ENCODE data around the gene CSK. TPM values are rescaled to one million over a fixed set of nuclear protein-coding genes. Genes with fewer than 3 reads are reported as not detected.

The CSK gene
- polyA plus RNA-seq, 6 donors from 2014 or later = 176 to 273 (median 216) TPM

DNA sequence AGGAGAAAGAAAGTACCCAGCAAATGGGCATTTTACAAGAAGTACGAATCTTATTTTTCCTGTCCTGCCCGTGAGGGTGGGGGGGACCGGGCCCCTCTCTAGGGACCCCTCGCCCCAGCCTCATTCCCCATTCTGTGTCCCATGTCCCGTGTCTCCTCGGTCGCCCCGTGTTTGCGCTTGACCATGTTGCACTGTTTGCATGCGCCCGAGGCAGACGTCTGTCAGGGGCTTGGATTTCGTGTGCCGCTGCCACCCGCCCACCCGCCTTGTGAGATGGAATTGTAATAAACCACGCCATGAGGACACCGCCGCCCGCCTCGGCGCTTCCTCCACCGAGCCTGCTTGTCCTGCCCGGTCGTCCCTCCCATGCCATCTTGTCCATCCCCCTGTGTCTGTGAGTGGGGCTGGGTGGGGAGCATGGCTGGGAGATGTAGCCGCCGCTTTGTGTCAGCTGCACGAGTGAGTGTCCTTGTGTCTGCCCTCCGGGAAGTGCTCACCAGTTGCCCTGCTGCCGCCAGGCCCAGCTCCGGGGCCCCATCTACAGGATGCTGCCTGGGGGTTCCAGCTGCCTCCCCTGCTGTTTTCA is 21.1 kb downstream of the CSK start:
- H3K27ac Mint-ChIP-seq = peak overlapping the region in 1 of 6 donors; percentile 72

DNA sequence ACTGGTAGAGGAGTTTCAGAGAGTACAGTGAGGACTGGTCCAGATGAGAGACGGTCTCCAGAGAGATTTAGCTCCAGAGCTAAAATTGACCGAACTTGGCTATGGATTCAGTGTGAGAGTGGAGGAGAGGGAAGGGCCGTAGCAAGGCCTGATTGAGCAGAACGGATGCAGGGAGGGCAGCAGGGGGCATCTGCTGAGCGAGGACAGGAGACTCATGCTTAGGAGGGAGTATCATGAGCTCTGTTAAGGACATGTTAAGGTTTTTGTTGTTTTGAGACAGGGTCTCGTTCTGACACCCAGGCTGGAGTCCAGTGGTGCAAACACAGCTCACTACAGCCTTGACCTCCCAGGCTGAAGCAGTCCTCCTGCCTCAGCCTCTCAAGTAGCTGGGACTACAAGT is 23.1 kb downstream of the CSK start:
- Mint-ChIP-seq H3K4me1 (peaks cover 24 to 48% (median 46%) of the 10 kb centered on the region in 3 donors), H3K27ac (peak overlapping the region in 5 of 6 donors; percentile 27 to 86 (median 77)), H3K4me3 (peak overlapping the region in 2 of 8 donors; percentile 4 to 37)

More for the DNA sequence above, 21.1 kb downstream of the CSK start:
- DNase-seq (no peak), ATAC-seq (ENCODE audit: low read depth in 2 of 2) (no peak)
- H3K4me3 Mint-ChIP-seq = no peak overlapping the region
- H3K4me1 Mint-ChIP-seq = peaks cover 29 to 50% (median 49%) of the 10 kb centered on the region in 3 donors
- H3K36me3 Mint-ChIP-seq = peaks cover 5 to 15% of the 10 kb centered on the region in 2 donors
- no peaks in the 10 kb centered on the region for H3K27me3 Mint-ChIP-seq
- no peaks in the 10 kb centered on the region for H3K9me3 Mint-ChIP-seq

DNA sequence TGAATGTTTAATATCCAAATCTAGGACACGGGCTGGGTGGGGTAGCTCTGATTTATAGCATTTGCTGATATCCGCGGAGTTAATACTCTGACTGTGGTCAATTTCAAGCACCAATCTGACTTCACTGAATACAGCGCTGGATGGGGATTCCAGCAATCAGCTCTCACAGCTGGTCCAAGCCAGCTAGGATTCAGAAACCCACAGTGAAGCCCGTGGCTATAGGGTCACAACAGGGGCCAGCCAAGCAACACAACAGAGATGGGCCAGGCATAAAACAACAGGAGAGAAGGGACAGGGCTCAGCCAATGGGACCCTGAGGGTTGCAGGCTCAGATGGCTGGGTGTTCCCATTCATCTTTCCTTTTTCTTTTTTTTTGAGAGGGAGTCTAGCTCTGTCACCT is 25.4 kb downstream of the CSK start:
- no peak overlapping the region for H3K4me3 Mint-ChIP-seq
- H3K9me3 Mint-ChIP-seq = no peaks in the 10 kb centered on the region
- H3K27ac Mint-ChIP-seq = peak overlapping the region; percentile 59 to 96 (median 87)
- peaks cover 18 to 44% (median 36%) of the 10 kb centered on the region in 3 donors for H3K4me1 Mint-ChIP-seq
- ATAC-seq (ENCODE audit: low read depth in 2 of 2) (no peak), DNase-seq (no peak)
- H3K27me3 Mint-ChIP-seq = no peaks in the 10 kb centered on the region
- H3K36me3 Mint-ChIP-seq = peaks cover 5 to 7% of the 10 kb centered on the region in 2 donors

More for the DNA sequence above, 23.1 kb downstream of the CSK start:
- ATAC-seq (ENCODE audit: low read depth in 2 of 2) (no peak), DNase-seq (no peak)
- Mint-ChIP-seq H3K36me3 (peaks cover 5 to 15% of the 10 kb centered on the region in 2 donors), H3K9me3 (no peaks in the 10 kb centered on the region), H3K27me3 (no peaks in the 10 kb centered on the region)

DNA sequence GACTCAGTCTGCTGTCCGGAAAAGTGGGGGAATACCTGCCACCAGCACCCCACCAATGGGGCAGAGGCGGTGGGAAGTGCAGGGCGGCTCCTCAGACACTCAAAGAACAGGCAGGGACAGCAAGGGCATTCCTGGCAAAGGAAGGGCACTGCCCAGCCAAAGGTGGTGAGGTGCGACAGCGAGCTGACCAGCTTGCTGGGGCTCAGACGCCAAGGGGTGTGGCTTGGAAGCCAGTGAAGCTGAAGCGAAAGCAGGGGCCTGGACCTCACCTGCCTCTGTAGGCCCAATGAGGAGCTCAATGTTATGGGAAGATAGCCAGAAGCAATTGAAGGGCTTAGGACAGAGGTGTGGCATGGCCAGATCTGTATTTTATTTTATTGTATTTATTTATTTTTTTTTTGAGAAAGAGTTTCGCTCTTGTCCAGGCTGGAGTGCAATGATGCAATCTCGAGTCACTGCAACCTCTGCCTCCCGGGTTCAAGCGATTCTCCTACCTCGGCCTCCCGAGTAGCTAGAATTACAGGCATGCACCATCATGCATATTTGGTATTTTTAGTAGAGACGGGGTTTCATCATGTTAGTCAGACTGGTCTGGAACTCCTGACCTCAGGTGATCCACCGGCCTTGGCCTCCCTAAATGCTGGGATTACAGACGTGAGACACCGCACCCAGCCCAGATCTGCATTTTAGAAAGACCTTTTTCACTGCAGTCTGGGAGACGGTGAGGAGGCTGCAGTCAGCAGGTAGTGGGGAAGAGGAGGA is 26.4 kb downstream of the CSK start:
- no peak for ATAC-seq (ENCODE audit: low read depth in 2 of 2)
- Mint-ChIP-seq H3K9me3 (no peaks in the 10 kb centered on the region), H3K4me3 (peak overlapping the region in 2 of 8 donors; percentile 53 to 77), H3K4me1 (peaks cover 21 to 44% (median 39%) of the 10 kb centered on the region in 3 donors), H3K27ac (peak overlapping the region in 5 of 6 donors; percentile 9 to 97 (median 88)), H3K27me3 (no peaks in the 10 kb centered on the region), H3K36me3 (peaks cover 5 to 7% of the 10 kb centered on the region in 2 donors)
- no peak for DNase-seq

DNA sequence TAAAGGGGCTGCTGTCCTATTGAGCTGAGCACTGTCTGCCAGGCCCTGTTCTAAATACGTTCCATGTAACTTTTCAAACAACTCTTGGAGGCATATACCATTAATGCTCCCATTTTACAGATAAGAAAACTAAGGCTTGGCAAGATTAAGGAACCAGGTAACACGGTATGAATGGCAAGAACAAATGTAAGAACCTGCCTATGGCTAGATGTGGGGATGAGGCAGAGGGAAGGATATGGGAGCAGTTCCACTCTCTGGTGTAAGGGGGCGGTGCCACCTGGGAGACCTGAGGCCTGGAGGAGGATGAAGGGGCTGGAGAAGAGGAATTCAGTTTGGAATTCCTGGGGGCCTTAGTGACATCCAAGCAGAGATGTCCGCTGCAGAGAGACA is 27.0 kb downstream of the CSK start:
- H3K4me3 Mint-ChIP-seq = peak overlapping the region in 1 of 8 donors; percentile 77
- peaks cover 23 to 47% (median 43%) of the 10 kb centered on the region in 3 donors for H3K4me1 Mint-ChIP-seq
- ATAC-seq (ENCODE audit: low read depth in 2 of 2) = no peak
- no peaks in the 10 kb centered on the region for H3K27me3 Mint-ChIP-seq
- H3K36me3 Mint-ChIP-seq = peaks cover 5% of the 10 kb centered on the region in 2 donors
- H3K9me3 Mint-ChIP-seq = no peaks in the 10 kb centered on the region
- peak overlapping the region; percentile 9 to 93 (median 86) for H3K27ac Mint-ChIP-seq
- no peak for DNase-seq

DNA sequence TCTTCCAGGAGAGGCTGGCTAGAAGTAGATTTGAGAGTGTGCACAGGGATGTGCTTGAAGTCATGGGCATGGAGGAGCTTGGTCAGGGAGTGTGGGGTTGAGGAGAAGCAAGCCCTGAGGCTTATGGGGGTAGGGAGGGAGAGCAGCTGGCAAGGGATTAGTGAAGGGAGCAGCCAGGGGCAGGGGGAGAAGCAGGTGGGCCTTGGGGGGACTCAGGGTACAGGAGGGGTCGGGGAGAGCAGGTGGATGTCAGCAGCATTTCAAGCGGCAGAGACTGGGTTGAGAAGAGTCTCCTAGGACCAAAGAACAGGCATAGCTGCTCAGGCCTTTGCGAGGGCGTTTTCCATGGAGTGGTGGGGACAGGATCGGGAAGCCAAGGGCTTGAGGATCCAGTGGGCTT is 27.4 kb downstream of the CSK start:
- H3K36me3 Mint-ChIP-seq = peaks cover under 1 to 1% of the 10 kb centered on the region in 2 donors
- H3K27ac Mint-ChIP-seq = peak overlapping the region in 4 of 6 donors; percentile 73 to 93 (median 86)
- no peaks in the 10 kb centered on the region for H3K9me3 Mint-ChIP-seq
- H3K4me1 Mint-ChIP-seq = peaks cover 23 to 46% (median 38%) of the 10 kb centered on the region in 3 donors
- DNase-seq (no peak), ATAC-seq (ENCODE audit: low read depth in 2 of 2) (no peak)
- no peak overlapping the region for H3K4me3 Mint-ChIP-seq
- no peaks in the 10 kb centered on the region for H3K27me3 Mint-ChIP-seq

DNA sequence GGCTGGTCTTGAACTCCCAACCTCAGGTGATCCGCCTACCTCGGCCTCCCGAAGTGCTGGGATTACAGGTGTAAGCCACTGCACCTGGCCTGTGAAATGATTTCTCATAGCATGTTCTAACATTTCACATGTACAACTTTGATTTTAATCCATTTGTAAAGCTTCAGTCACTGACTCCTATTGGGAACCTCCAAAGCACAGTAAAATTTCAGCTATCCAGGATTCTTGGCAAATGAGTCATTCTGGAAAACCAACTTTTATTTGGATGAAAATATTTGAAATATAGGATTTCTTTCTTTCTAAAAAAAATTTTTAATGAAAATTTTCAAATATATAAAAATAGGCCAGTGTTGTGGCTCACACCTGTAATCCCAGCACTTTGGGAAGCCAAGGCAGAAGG is 28.1 kb downstream of the CSK start:
- no peaks in the 10 kb centered on the region for H3K9me3 Mint-ChIP-seq
- no peak overlapping the region for H3K4me3 Mint-ChIP-seq
- H3K27ac Mint-ChIP-seq = peak overlapping the region in 2 of 6 donors; percentile 70 to 88
- ATAC-seq (ENCODE audit: low read depth in 2 of 2) (no peak), DNase-seq (no peak)
- H3K36me3 Mint-ChIP-seq = no peaks in the 10 kb centered on the region
- H3K4me1 Mint-ChIP-seq = peaks cover 23 to 38% (median 34%) of the 10 kb centered on the region in 3 donors
- H3K27me3 Mint-ChIP-seq = no peaks in the 10 kb centered on the region

DNA sequence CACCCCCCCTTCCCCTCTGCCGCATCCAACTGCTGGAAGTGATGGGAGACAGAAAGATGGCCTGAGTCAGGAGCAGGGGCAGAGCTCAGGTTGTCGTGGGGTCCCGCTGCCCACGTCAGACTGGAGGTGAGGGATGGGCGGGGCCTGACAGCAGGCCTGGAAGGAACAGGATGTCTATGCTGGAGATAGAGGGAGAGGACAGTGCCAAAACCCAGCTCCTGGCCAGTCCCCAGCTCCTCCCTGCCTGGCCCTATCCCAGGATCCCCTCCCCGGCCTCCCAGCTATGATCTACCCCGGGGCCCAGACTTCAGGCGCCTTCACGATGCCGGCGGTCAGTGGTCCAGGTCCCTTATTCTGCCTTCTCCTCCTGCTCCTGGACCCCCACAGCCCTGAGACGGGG is 30.7 kb downstream of the CSK start, which contains the start of gene LMAN1L:
LMAN1L (plus strand) TSS at position 303 of the 400 bp plus-strand sequence; CDS start at position 323, 20 bp downstream.
- Mint-ChIP-seq H3K4me3 (peak within 1 kb of the TSS in 1 of 8 donors; percentile 56), H3K27ac (peak within 1 kb of the TSS in 2 of 6 donors; percentile 15 to 34), H3K36me3 (no peaks in the 10 kb centered on the region), H3K27me3 (peaks cover 0 to 9% (median 0%) of the 10 kb centered on the region in 3 donors), H3K9me3 (no peaks in the 10 kb centered on the region), H3K4me1 (peaks cover 28 to 32% (median 30%) of the 10 kb centered on the region in 3 donors)
- no peak for DNase-seq
- ATAC-seq (ENCODE audit: low read depth in 2 of 2) = no peak

DNA sequence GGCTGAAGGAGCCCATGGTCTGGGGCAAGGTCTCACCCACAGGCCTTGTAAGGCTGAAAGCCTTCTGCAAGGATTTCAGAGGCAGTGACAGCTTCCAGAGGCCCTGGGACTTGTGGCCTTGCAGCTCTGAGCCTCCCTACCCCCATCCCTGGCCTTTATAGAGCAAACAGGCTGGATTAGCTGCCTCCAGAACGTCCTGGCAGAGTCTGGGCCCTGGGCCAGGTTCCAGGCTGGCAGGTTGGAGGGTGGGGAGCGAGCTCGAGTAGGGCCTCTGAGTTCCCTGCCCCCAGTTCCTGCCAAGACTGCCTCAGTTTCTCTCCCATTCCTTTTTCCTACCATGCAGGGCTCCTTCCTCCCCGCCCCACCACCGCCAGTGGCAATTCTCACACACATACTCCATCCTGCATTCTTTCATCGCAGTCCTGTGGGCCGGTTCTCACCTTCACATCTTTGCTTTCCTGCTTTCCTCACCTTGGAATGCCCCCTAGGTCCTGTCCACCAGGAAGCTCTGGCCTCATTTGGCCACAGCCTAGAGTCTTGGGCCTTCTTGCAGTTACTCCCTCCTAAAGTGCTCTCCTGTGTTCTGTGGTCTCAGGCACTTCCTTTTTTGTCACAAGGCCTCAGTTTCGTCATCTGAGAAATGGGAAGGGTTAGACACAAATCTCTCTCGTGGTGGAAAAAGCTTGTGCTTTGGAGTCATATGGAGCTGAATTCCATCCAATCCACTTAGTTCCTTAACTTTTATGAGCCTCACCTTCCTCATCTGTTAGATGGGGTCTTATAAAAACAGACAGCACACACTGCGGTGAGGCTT is 33.4 kb downstream of the CSK start:
- no peak for ATAC-seq (ENCODE audit: low read depth in 2 of 2)
- peaks cover 0 to 23% (median 0%) of the 10 kb centered on the region in 3 donors for H3K27me3 Mint-ChIP-seq
- no peak overlapping the region for H3K27ac Mint-ChIP-seq

DNA sequence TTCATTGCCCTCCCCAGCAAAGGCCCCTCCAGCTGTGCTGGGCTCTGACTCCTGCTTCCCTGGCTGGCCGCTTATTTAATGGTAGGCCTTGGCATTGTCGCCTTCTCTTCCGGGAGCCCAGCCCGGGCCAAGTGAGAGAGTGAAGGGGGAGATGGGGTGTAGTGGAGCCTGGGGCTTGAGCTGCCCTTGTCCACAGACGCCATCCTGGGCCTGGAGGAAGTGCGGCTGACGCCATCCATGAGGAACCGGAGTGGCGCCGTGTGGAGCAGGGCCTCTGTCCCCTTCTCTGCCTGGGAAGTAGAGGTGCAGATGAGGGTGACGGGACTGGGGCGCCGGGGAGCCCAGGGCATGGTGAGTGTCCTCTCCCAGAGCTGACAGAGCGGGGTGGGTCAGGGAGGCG is 34.1 kb downstream of the CSK start:
- Mint-ChIP-seq H3K27ac (no peak overlapping the region), H3K36me3 (no peaks in the 10 kb centered on the region), H3K27me3 (peaks cover 0 to 23% (median 0%) of the 10 kb centered on the region in 3 donors), H3K4me1 (peaks cover 28 to 37% (median 37%) of the 10 kb centered on the region in 3 donors), H3K9me3 (no peaks in the 10 kb centered on the region), H3K4me3 (no peak overlapping the region)
- ATAC-seq (ENCODE audit: low read depth in 2 of 2) = no peak
- no peak for DNase-seq

More for the DNA sequence above, 33.4 kb downstream of the CSK start:
- H3K36me3 Mint-ChIP-seq = no peaks in the 10 kb centered on the region
- no peaks in the 10 kb centered on the region for H3K9me3 Mint-ChIP-seq
- H3K4me3 Mint-ChIP-seq = peak overlapping the region in 1 of 8 donors; percentile 40
- DNase-seq = no peak
- H3K4me1 Mint-ChIP-seq = peaks cover 22 to 31% (median 31%) of the 10 kb centered on the region in 3 donors

DNA sequence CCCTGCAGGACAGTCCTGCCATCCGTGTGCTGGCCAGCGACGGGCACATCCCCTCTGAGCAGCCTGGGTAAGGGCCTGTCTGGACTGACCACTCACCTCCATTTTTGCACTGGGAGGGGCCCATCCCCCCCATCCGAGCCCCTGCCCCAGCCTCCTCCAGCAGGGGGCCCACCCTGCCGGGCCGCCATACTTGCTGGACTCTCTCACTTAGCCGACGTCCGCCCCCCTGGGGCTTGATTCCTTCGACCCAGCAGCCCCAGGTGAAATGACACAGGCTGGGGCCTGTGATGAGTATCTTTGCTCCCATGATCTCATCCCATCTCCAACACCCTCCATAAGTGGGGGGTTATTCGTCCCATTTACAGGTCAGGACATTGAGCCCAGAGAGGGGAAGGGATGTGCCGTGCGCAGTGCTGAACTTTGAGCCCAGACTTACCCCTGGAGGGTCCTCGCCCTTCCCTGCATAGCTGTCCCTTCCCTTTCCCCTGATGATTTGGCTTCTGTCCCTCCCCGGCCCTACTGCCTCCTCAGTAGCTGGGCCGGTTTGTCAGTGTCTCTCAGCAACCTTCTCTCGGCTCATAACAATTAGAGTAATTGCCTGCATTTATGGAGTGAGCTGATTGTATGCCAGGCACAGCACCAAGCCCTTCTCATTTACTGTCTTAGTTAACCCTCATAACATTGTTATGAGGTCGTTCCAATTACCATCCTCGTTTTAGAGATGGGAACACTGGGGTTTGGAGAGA is 34.9 kb downstream of the CSK start:
- H3K36me3 Mint-ChIP-seq = no peaks in the 10 kb centered on the region
- peaks cover 0 to 23% (median 4%) of the 10 kb centered on the region in 3 donors for H3K27me3 Mint-ChIP-seq
- no peaks in the 10 kb centered on the region for H3K9me3 Mint-ChIP-seq

DNA sequence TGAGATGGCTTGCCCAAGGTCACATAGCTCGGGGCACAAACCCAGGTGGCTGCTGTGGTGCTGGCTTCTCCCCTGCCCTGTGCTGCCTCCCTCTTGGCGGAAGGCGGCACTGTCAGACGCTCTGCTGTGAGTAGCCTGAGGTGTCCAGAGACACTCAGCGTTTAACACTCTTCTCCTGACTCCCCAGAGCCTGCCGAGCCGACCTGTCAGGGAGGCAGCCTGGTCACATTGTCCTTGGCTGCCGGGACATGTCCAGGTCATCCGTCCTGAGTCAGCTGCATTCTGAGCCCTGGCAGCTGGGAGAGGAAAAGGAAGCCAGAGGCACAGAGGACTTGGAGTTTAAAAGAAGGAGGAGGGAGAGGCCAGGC is 35.5 kb downstream of the CSK start:
- Mint-ChIP-seq H3K27ac (no peak overlapping the region), H3K4me3 (no peak overlapping the region), H3K36me3 (no peaks in the 10 kb centered on the region), H3K4me1 (peaks cover 40 to 51% (median 49%) of the 10 kb centered on the region in 3 donors), H3K9me3 (no peaks in the 10 kb centered on the region), H3K27me3 (peaks cover 0 to 23% (median 4%) of the 10 kb centered on the region in 3 donors)
- ATAC-seq (ENCODE audit: low read depth in 2 of 2) (no peak), DNase-seq (no peak)

More for the DNA sequence above, 34.9 kb downstream of the CSK start:
- Mint-ChIP-seq H3K27ac (peak overlapping the region in 2 of 6 donors; percentile 19 to 52), H3K4me3 (peak overlapping the region in 1 of 8 donors; percentile 61), H3K4me1 (peaks cover 37 to 46% (median 44%) of the 10 kb centered on the region in 3 donors)
- no peak for DNase-seq
- ATAC-seq (ENCODE audit: low read depth in 2 of 2) = no peak

All from naive B cell (primary cell).